GM12878 (cell line): ENCODE measurements around the gene CIAO2A. TPM values are rescaled to one million over a fixed set of nuclear protein-coding genes. Genes with fewer than 3 reads are reported as not detected.

ENCODE experiments used
- ATAC-seq: fragments of 200-7000 bp; cut with Tn5 transposase; 3 replicates; pipeline ENCODE4 v1.9.1; 2020; ENCODE audit warnings: mild to moderate bottlenecking, moderate library complexity
- BruUV-seq: library from RNA; stranded (reverse); fragments of 400-500 nt; replicated peaks from 2 replicates; lab custom pipeline; 2021; lab: Mats Ljungman, UMichigan
- CTCF ChIA-PET: fragments of 300-600 bp; sonication (Branson Sonifier 250); formaldehyde crosslinking; extraction: SDS; loops from one replicate; lab custom pipeline; 2021; ENCODE audit warnings: inconsistent platforms; lab: Yijun Ruan, JAX
- POLR2A ChIA-PET: fragments of 350-600 bp; formaldehyde crosslinking; extraction: SDS; loops from one replicate; lab custom pipeline; 2021; ENCODE audit warnings: inconsistent platforms; lab: Charles Lee
- RAD21 ChIA-PET: fragments of 300-600 bp; sonication (Branson Sonifier 250); formaldehyde crosslinking; loops from one replicate; lab custom pipeline; 2023; ENCODE audit warnings: antibody characterized with exemption; ENCODE audit not compliant: unreplicated experiment; lab: Charles Lee
- SMC1A ChIA-PET: fragments of 300-600 bp; sonication (Branson Sonifier 250); formaldehyde crosslinking; loops from one replicate; lab custom pipeline; 2023; ENCODE audit not compliant: unreplicated experiment, uncharacterized antibody; lab: Charles Lee
- DNase-seq: peaks from one replicate; pipeline ENCODE4 v3.0.0-alpha.2; 2011; ENCODE audit warnings: low read depth, low spot score
- FAIRE-seq: peaks from 3 replicates; lab custom pipeline; 2011; peaks lifted over from hg19 to GRCh38; lab: Jason Lieb, UNC
- H2AFZ ChIP-seq: 2 replicates; pipeline ENCODE4 v1.6.0; 2011; ENCODE audit warnings: low read depth, low read length, control low read depth; ENCODE audit not compliant: control insufficient read depth
- H3K27ac ChIP-seq: 2 replicates; pipeline ENCODE4 v1.5.1; 2011; ENCODE audit warnings: control low read depth; ENCODE audit not compliant: control insufficient read depth, insufficient read depth
- H3K27me3 ChIP-seq, 2 experiments: replicated peaks in 1 of 2; 2 replicates each; pipeline versions ENCODE4 v1.6.0 to v1.6.1; 2011; ENCODE audit warnings: low read length in 1 of 2; ENCODE audit not compliant: control insufficient read depth in 2 of 2, insufficient read depth in 2 of 2
- H3K36me3 ChIP-seq, 2 experiments: 2 replicates each; pipeline ENCODE4 v1.5.1; 2011; ENCODE audit warnings: low read length in 1 of 2; ENCODE audit not compliant: control insufficient read depth in 2 of 2, insufficient read depth in 2 of 2
- H3K4me1 ChIP-seq: 2 replicates; pipeline ENCODE4 v1.6.1; 2011; ENCODE audit warnings: mild to moderate bottlenecking, low read length, moderate library complexity, mixed read lengths; ENCODE audit not compliant: control insufficient read depth, insufficient read depth
- H3K4me2 ChIP-seq: 2 replicates; pipeline ENCODE4 v1.6.0; 2011; ENCODE audit warnings: control low read depth; ENCODE audit not compliant: control insufficient read depth, insufficient read depth
- H3K4me3 ChIP-seq: fragments of 200-600 bp; sonication (generic); 2 replicates; pipeline ENCODE4 v1.5.1; 2016
- H3K79me2 ChIP-seq: 2 replicates; pipeline ENCODE4 v1.6.0; 2011; ENCODE audit warnings: low read length; ENCODE audit not compliant: control insufficient read depth, insufficient read depth
- H3K9ac ChIP-seq: 2 replicates; pipeline ENCODE4 v1.8.0; 2011; ENCODE audit warnings: low read length, control low read depth, mixed read lengths; ENCODE audit not compliant: control insufficient read depth, insufficient read depth
- H3K9me3 ChIP-seq: replicated peaks from 3 replicates; pipeline ENCODE4 v1.5.1; 2011; ENCODE audit warnings: mild to moderate bottlenecking, low read length; ENCODE audit not compliant: control insufficient read depth, insufficient read depth
- H4K20me1 ChIP-seq: 2 replicates; pipeline ENCODE4 v1.6.0; 2011; ENCODE audit not compliant: control insufficient read depth, insufficient read depth
- HDAC6 ChIP-seq: fragments of 200-600 bp; sonication (generic); IDR thresholded peaks from one replicate; pipeline ENCODE4 v1.8.0; 2017; ENCODE audit warnings: antibody characterized with exemption; ENCODE audit not compliant: unreplicated experiment
- IKZF1 ChIP-seq: fragments of 450-650 bp; conservative IDR thresholded peaks from 2 replicates; pipeline ENCODE4 v1.6.1; 2017; ENCODE audit warnings: antibody characterized with exemption, mild to moderate bottlenecking
- IRF5 ChIP-seq: fragments of 450-650 bp; IDR thresholded peaks from 2 replicates; pipeline ENCODE4 v1.6.1; 2017; ENCODE audit warnings: borderline replicate concordance
- MTA3 ChIP-seq: IDR thresholded peaks from 2 replicates; pipeline ENCODE4 v1.6.1; 2012; ENCODE audit warnings: low read length, inconsistent platforms, borderline replicate concordance
- NKRF ChIP-seq: fragments of 450-650 bp; conservative IDR thresholded peaks from 2 replicates; pipeline ENCODE4 v1.6.1; 2017; ENCODE audit warnings: mild to moderate bottlenecking, moderate library complexity
- NRF1 ChIP-seq: conservative IDR thresholded peaks from 2 replicates; pipeline ENCODE4 v1.6.1; 2011; ENCODE audit warnings: mild to moderate bottlenecking, low read depth, low read length, improper control_type of control experiment
- REST ChIP-seq: IDR thresholded peaks from 2 replicates; pipeline ENCODE4 v1.6.1; 2012; ENCODE audit warnings: mild to moderate bottlenecking, low read depth, low read length
- STAT1 ChIP-seq: fragments of 450-650 bp; conservative IDR thresholded peaks from 2 replicates; pipeline ENCODE4 v1.6.1; 2014; ENCODE audit warnings: antibody characterized with exemption, mild to moderate bottlenecking
- SUZ12 ChIP-seq: fragments of 200-600 bp; sonication (generic); IDR thresholded peaks from one replicate; pipeline ENCODE4 v1.6.1; 2018; ENCODE audit warnings: antibody characterized with exemption, mild to moderate bottlenecking; ENCODE audit not compliant: unreplicated experiment
- ZNF24 ChIP-seq: fragments of 450-650 bp; IDR thresholded peaks from 2 replicates; pipeline ENCODE4 v1.6.1; 2017; ENCODE audit warnings: antibody characterized with exemption, mild to moderate bottlenecking
- WGBS: methylation state at CpG from one replicate; pipeline ENCODE4 v1.1.6; 2016; ENCODE audit warnings: low lambda C conversion rate; ENCODE audit not compliant: insufficient replicate concordance, insufficient coverage; ENCODE audit errors: missing lambda C conversion rate; 5-methylcytosine and 5-hydroxymethylcytosine counted together
- in situ Hi-C: fragments of 300-500 bp; cut with MboI; formaldehyde crosslinking; loops from 9 replicates; pipeline ENCODE4 v1.14.3; 2018; ENCODE audit warnings: mixed read lengths
- intact Hi-C: fragments of 100-400 bp; cut with micrococcal nuclease; formaldehyde crosslinking; loops from one replicate; pipeline ENCODE4 v1.14.2; 2022; ENCODE audit not compliant: unreplicated experiment
- polyA plus RNA-seq, 11 experiments: library from polyadenylated mRNA; depleted of rRNA in 4 of 11; unstranded in 6 of 11; stranded (reverse) in 5 of 11; fragments of >200 nt; fragmentation: Nextera tagmentation in 4 of 11; fragmentation: Illumina TruSeq in 1 of 11; extraction: Ambion mirVana in 4 of 11; extraction: Trizol in 1 of 11; gene quantifications; 1 replicate in 1 of 11; 2 replicates in 10 of 11; pipeline versions ENCODE4 v1.2.1 to v1.2.3, GENCODE V29; 2011 to 2016; ENCODE audit warnings: inconsistent platforms in 2 of 11, missing spikeins in 2 of 11, low read depth in 1 of 11
- total RNA-seq, 4 experiments: library from RNA; depleted of rRNA in 3 of 4; stranded (reverse); fragments of >200 nt in 3 of 4; fragmentation: Illumina TruSeq in 1 of 4; extraction: Trizol in 1 of 4; gene quantifications; 2 replicates each; pipeline versions ENCODE4 v1.2.1 to v1.2.3, GENCODE V29; 2013 to 2021
- TF ChIP-seq, protein P1 (sequence below): fragments of 450-650 bp; formaldehyde crosslinking; IDR thresholded peaks from 2 replicates; pipeline ENCODE4 v1.5.0; 2022; ENCODE audit warnings: mild to moderate bottlenecking, missing genetic modification characterization

The CIAO2A gene
- total and polyA plus RNA-seq, 10 of the 15 experiments (the other 5 are each of a cell fraction or from before 2014, with no cell fraction given) = 94.5 to 400 (median 204) TPM

GRCh38 chr15:64141798-64142512 is 48.3 kb upstream of the CIAO2A start:
- BruUV-seq = no TSS peak
- FAIRE-seq (no peak), DNase-seq (no peak), ATAC-seq (no peak)
- Histone ChIP-seq H3K36me3 (peaks cover 15 to 17% of the 10 kb centered on the region in 2 experiments), H4K20me1 (no peaks in the 10 kb centered on the region), H3K4me3 (no peak overlapping the region), H2AFZ (no peak overlapping the region), H3K9ac (no peak overlapping the region), H3K9me3 (no peaks in the 10 kb centered on the region), H3K79me2 (no peaks in the 10 kb centered on the region), H3K27ac (no peak overlapping the region), H3K4me1 (peaks cover 38% of the 10 kb centered on the region), H3K4me2 (no peak overlapping the region), H3K27me3 (no peaks in the 10 kb centered on the region)
- intact Hi-C loops = no loop called here
- POLR2A ChIA-PET = interaction anchor here (0.5 to 1.0 kb wide), 3 partner anchors 12 to 172 kb away, joined by 4 to 7 read pairs (median 5); partner anchors contain the start of gene PPIB
- WGBS = 98% methylated on average over 8 of the region's 8 CpGs
- in situ Hi-C loops = no loop called here
- CTCF ChIA-PET = interaction anchor here (0.9 to 5.3 kb wide), 2 partner anchors 13 to 34 kb away, joined by 3 to 98 read pairs; no protein-coding TSS in a partner anchor
- SMC1A ChIA-PET = interaction anchor here (1.6 kb wide), 1 partner anchor 11 kb away, joined by 4 read pairs; no protein-coding TSS in a partner anchor
- RAD21 ChIA-PET = no interaction called here
- no peak for TF ChIP-seq NRF1
- no peak for TF ChIP-seq IKZF1
- TF ChIP-seq NKRF = no peak
- TF ChIP-seq IRF5 = no peak
- TF ChIP-seq ZNF24 = no peak
- no peak for TF ChIP-seq SUZ12
- TF ChIP-seq MTA3 = no peak
- no peak for TF ChIP-seq REST
- no peak for TF ChIP-seq HDAC6
- TF ChIP-seq, protein P1, sequence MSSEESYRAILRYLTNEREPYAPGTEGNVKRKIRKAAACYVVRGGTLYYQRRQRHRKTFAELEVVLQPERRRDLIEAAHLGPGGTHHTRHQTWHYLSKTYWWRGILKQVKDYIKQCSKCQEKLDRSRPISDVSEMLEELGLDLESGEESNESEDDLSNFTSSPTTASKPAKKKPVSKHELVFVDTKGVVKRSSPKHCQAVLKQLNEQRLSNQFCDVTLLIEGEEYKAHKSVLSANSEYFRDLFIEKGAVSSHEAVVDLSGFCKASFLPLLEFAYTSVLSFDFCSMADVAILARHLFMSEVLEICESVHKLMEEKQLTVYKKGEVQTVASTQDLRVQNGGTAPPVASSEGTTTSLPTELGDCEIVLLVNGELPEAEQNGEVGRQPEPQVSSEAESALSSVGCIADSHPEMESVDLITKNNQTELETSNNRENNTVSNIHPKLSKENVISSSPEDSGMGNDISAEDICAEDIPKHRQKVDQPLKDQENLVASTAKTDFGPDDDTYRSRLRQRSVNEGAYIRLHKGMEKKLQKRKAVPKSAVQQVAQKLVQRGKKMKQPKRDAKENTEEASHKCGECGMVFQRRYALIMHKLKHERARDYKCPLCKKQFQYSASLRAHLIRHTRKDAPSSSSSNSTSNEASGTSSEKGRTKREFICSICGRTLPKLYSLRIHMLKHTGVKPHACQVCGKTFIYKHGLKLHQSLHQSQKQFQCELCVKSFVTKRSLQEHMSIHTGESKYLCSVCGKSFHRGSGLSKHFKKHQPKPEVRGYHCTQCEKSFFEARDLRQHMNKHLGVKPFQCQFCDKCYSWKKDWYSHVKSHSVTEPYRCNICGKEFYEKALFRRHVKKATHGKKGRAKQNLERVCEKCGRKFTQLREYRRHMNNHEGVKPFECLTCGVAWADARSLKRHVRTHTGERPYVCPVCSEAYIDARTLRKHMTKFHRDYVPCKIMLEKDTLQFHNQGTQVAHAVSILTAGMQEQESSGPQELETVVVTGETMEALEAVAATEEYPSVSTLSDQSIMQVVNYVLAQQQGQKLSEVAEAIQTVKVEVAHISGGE (CRISPR knock-in tag) = no peak
- no peak for TF ChIP-seq STAT1
